Astrocyte of the cerebellum (primary cell): ENCODE results near the gene UPF2.

Source experiments
- DNase-seq: peaks from one replicate; pipeline ENCODE4 v3.0.0-alpha.2; 2011; ENCODE audit warnings: low read depth
- H3K4me3 ChIP-seq: 2 replicates; pipeline ENCODE4 v1.5.1; 2011; ENCODE audit warnings: mild to moderate bottlenecking, low read depth, low read length, moderate library complexity
- in situ Hi-C: cut with HindIII; loops from 2 replicates; pipeline ENCODE4 v1.10.0; 2017; ENCODE audit warnings: low sequenced_read_pairs
- TF ChIP-seq, protein P1 (sequence below): IDR thresholded peaks from 2 replicates; pipeline ENCODE4 v1.5.1; 2012; ENCODE audit warnings: low read length, low read depth, moderate library complexity, mild to moderate bottlenecking; ENCODE audit errors: missing control alignments

The UPF2 gene

DNA sequence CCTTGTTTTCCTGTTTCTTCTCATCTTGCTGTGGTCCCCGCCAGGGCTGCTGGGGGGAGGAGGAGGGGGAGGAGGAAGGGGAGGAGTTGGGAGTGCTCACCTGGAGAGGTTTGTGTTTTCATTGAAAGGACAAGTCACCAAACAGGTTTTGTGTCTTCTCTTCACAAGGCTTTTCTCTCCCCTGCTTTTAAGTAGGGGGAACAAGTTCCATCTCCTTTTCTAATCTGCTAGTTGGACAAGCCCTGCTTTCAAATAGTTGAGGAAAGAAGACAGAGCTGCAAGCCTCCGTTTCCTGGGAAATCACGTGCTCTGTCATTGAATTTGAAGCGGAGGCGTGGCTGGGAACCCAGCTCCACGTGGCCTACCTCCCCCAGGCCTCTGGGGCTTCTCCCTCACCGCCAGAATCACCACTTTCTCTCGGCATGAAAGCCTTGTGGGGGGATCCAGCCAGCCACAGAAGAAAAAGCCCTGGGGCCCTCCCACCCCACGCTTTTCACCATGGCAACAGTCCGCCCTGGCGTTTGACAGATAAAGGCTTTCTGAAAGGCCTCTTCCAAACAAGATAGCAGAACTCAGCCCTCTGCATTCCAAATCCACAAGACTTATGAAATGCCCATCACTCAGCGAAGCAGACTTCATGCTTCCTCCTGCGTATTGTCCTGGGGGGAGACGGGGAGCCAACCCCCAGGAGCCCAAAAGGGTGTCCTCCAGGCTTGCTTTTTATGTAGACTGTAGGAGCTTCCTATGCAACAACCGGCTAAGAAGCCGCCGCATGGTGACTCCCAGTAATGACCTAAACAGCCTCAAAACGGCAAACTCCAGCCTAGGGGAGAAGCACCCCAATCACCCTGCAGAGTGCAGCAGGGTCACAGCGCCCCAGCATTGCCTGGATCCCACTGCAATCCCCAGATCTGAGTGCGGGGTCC lies 167.8 kb downstream of the UPF2 start:
- in situ Hi-C loops: loop anchor here (5.0 kb wide), 1 partner anchor 53 kb away; the partner anchor contains the start of gene PROSER2
- no peak for DNase-seq
- TF ChIP-seq, protein P1, sequence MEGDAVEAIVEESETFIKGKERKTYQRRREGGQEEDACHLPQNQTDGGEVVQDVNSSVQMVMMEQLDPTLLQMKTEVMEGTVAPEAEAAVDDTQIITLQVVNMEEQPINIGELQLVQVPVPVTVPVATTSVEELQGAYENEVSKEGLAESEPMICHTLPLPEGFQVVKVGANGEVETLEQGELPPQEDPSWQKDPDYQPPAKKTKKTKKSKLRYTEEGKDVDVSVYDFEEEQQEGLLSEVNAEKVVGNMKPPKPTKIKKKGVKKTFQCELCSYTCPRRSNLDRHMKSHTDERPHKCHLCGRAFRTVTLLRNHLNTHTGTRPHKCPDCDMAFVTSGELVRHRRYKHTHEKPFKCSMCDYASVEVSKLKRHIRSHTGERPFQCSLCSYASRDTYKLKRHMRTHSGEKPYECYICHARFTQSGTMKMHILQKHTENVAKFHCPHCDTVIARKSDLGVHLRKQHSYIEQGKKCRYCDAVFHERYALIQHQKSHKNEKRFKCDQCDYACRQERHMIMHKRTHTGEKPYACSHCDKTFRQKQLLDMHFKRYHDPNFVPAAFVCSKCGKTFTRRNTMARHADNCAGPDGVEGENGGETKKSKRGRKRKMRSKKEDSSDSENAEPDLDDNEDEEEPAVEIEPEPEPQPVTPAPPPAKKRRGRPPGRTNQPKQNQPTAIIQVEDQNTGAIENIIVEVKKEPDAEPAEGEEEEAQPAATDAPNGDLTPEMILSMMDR: no peak
- H3K4me3 ChIP-seq: no peak overlapping the region

DNA sequence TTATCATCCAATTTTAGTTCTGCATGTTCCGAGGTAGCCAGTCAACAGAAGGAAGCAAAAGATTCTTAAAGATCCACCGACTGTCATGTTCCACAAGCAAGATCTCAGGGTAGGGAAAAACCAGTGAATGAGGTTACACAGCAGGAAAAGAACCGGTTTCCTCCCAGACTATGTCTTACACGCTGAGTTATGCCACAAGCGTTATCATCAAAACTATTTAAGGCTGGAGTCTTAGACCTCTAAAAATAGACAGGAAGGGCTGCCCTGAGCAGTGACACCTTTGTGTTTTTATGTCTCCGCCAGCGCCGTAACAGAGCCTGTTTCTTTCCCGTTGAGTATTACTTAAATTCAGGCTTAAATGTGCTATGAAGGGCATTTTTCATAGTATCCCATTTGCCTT lies 171.1 kb downstream of the UPF2 start:
- TF ChIP-seq, protein P1: no peak
- H3K4me3 ChIP-seq: no peak overlapping the region
- no peak for DNase-seq
- in situ Hi-C loops: loop anchor here (5.0 kb wide), 1 partner anchor 49 kb away; the partner anchor contains the start of gene PROSER2

DNA sequence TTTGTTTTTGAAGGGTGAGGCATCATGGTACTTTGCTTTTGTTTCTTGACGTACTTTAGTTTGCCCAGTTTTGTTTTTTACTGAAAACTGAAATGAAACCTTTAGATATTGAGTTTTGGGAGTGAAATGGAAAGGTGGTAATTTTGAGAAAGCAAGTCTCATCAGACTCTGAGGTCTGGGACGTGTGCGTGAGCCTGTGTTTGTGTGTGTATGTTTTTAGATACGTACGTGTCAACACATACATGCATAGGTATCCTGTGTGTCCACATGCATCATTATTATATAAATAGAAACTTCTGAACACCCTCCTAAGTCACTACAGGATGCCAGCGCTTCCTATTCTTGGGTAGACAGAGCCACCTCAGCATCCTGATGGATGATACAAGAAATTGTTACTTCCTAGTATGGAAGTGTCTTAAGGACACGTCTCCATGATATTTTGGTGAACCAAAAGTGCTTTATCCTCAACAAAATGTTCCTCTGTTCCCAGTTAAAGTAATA lies 171.7 kb downstream of the UPF2 start:
- no peak for DNase-seq
- in situ Hi-C loops: loop anchor here (5.0 kb wide), 1 partner anchor 49 kb away; the partner anchor contains the start of gene PROSER2
- TF ChIP-seq, protein P1: no peak
- H3K4me3 ChIP-seq: no peak overlapping the region

DNA sequence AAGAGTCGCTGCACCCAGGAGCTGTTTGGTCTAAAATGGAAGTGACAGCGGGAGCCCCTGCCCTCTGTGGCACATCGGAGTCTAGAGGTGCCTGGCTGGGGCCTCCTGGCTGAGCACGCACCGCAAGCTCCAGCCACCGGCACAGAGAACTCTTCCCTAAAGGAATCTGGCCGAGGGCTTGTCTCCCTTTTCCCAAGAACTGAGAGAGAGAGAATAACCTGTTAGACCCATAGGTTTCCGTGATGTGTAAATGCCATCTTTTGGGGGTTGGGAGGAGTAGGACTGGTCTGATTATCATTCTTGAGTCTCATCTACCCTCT lies 172.2 kb downstream of the UPF2 start:
- no peak for DNase-seq
- TF ChIP-seq, protein P1: no peak
- H3K4me3 ChIP-seq: peak overlapping the region; percentile 11
- in situ Hi-C loops: loop anchor here (5.0 kb wide), 1 partner anchor 48 kb away; the partner anchor contains the start of gene PROSER2
